GM12878 (cell line): ENCODE measurements around the gene ANGPTL2.

Source experiments
- ATF7 ChIP-seq: fragments of 450-650 bp; IDR thresholded peaks from 2 replicates; pipeline ENCODE4 v1.6.1; 2016; ENCODE audit warnings: low read depth, mild to moderate bottlenecking
- BCL11A ChIP-seq: IDR thresholded peaks from 2 replicates; pipeline ENCODE4 v1.6.1; 2011; ENCODE audit warnings: low read depth, low read length
- EZH2 ChIP-seq: IDR thresholded peaks from 2 replicates; pipeline ENCODE4 v1.6.1; 2012; ENCODE audit warnings: low read depth, mild to moderate bottlenecking, control low read depth, inconsistent platforms, low read length, borderline replicate concordance; ENCODE audit not compliant: control insufficient read depth
- KDM1A ChIP-seq: fragments of 200-600 bp; sonication (generic); IDR thresholded peaks from 2 replicates; pipeline ENCODE4 v1.6.1; 2016; ENCODE audit warnings: borderline replicate concordance
- SMC3 ChIP-seq: IDR thresholded peaks from 2 replicates; pipeline ENCODE4 v1.6.1; 2011; ENCODE audit warnings: low read length, improper control_type of control experiment, borderline replicate concordance
- TAF1 ChIP-seq: IDR thresholded peaks from 2 replicates; pipeline ENCODE4 v1.6.1; 2011; ENCODE audit warnings: mild to moderate bottlenecking, low read depth, low read length, borderline replicate concordance
- TCF7 ChIP-seq: IDR thresholded peaks from 2 replicates; pipeline ENCODE4 v1.6.1; 2014; ENCODE audit warnings: antibody characterized with exemption, borderline replicate concordance
- TF ChIP-seq, protein P1 (sequence below): IDR thresholded peaks from 2 replicates; pipeline ENCODE4 v1.6.1; 2012; ENCODE audit warnings: improper control_type of control experiment, low read depth, low read length; ENCODE audit not compliant: insufficient replicate concordance
- TF ChIP-seq, protein P2 (sequence below): IDR thresholded peaks from 2 replicates; pipeline ENCODE4 v1.6.1; 2011; ENCODE audit warnings: low read depth, mild to moderate bottlenecking, low read length, moderate library complexity, borderline replicate concordance; ENCODE audit errors: extremely low read depth

DNA sequence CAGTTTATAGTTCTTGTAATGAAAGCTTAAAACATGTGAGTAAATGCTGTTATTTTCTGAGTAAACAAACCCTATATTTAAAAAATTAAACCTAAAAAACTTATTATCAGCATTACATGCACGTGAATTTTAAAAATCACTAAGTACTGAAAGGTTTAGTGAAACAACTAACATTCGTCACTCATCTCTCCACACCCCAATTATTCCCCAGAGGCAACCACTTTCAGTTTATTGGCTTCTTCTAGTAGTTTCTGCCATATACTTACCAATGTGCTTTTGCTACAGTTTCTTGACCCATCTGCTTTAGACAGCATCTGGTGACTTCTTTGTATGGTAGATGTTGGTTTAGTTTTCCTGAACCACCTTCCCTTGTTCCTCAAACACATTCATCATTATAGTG is 58.1 kb downstream of the ANGPTL2 start:
- TF ChIP-seq ATF7: 0 out of 2 replicates have a peak, but pooled peaks have one; percentile 24
- TF ChIP-seq EZH2: no peak
- no peak for TF ChIP-seq TAF1
- no peak for TF ChIP-seq BCL11A
- TF ChIP-seq KDM1A: no peak
- TF ChIP-seq SMC3: no peak
- TF ChIP-seq, protein P1, sequence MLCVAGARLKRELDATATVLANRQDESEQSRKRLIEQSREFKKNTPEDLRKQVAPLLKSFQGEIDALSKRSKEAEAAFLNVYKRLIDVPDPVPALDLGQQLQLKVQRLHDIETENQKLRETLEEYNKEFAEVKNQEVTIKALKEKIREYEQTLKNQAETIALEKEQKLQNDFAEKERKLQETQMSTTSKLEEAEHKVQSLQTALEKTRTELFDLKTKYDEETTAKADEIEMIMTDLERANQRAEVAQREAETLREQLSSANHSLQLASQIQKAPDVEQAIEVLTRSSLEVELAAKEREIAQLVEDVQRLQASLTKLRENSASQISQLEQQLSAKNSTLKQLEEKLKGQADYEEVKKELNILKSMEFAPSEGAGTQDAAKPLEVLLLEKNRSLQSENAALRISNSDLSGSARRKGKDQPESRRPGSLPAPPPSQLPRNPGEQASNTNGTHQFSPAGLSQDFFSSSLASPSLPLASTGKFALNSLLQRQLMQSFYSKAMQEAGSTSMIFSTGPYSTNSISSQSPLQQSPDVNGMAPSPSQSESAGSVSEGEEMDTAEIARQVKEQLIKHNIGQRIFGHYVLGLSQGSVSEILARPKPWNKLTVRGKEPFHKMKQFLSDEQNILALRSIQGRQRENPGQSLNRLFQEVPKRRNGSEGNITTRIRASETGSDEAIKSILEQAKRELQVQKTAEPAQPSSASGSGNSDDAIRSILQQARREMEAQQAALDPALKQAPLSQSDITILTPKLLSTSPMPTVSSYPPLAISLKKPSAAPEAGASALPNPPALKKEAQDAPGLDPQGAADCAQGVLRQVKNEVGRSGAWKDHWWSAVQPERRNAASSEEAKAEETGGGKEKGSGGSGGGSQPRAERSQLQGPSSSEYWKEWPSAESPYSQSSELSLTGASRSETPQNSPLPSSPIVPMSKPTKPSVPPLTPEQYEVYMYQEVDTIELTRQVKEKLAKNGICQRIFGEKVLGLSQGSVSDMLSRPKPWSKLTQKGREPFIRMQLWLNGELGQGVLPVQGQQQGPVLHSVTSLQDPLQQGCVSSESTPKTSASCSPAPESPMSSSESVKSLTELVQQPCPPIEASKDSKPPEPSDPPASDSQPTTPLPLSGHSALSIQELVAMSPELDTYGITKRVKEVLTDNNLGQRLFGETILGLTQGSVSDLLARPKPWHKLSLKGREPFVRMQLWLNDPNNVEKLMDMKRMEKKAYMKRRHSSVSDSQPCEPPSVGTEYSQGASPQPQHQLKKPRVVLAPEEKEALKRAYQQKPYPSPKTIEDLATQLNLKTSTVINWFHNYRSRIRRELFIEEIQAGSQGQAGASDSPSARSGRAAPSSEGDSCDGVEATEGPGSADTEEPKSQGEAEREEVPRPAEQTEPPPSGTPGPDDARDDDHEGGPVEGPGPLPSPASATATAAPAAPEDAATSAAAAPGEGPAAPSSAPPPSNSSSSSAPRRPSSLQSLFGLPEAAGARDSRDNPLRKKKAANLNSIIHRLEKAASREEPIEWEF: no peak
- no peak for TF ChIP-seq TCF7
- TF ChIP-seq, protein P2, sequence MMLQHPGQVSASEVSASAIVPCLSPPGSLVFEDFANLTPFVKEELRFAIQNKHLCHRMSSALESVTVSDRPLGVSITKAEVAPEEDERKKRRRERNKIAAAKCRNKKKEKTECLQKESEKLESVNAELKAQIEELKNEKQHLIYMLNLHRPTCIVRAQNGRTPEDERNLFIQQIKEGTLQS: no peak
